GM10266 (cell line): ENCODE data around the gene KIF18A.

ENCODE experiments used
- DNase-seq: peaks from one replicate; pipeline ENCODE4 v3.0.0; 2012; ENCODE audit errors: extremely low spot score
- CTCF ChIP-seq: IDR thresholded peaks from 2 replicates; pipeline ENCODE4 v1.5.1; 2012; ENCODE audit warnings: mild to moderate bottlenecking, low read depth; ENCODE audit not compliant: control insufficient read depth, insufficient read depth; ENCODE audit errors: missing control alignments

KIF18A gene

GRCh38 chr11:28009996-28010395 is 98.0 kb downstream of the KIF18A start:
- no peak for DNase-seq
- TF ChIP-seq CTCF: no peak

- DNase-seq: no peak
These were observed 98.6 kb downstream of the KIF18A start for GRCh38 chr11:28009388-28009787.

GRCh38 chr11:28003615-28004014 is 104.3 kb downstream of the KIF18A start:
- no peak for TF ChIP-seq CTCF
- no peak for DNase-seq

More at GRCh38 chr11:28009388-28009787, 98.6 kb downstream of the KIF18A start:
- TF ChIP-seq CTCF: no peak

- no peak for DNase-seq
- no peak for TF ChIP-seq CTCF
These were observed 109.4 kb downstream of the KIF18A start for GRCh38 chr11:27998552-27998951.

- no peak for TF ChIP-seq CTCF
- no peak for DNase-seq
These were observed 110.6 kb downstream of the KIF18A start for GRCh38 chr11:27997344-27997743.

- TF ChIP-seq CTCF: no peak
- DNase-seq: no peak
These were observed 111.9 kb downstream of the KIF18A start for GRCh38 chr11:27996066-27996465.

GRCh38 chr11:27995083-27995482 is 112.9 kb downstream of the KIF18A start:
- no peak for DNase-seq
- no peak for TF ChIP-seq CTCF
